Measurements from ENCODE around the gene GDPD5.

The GDPD5 gene

DNA sequence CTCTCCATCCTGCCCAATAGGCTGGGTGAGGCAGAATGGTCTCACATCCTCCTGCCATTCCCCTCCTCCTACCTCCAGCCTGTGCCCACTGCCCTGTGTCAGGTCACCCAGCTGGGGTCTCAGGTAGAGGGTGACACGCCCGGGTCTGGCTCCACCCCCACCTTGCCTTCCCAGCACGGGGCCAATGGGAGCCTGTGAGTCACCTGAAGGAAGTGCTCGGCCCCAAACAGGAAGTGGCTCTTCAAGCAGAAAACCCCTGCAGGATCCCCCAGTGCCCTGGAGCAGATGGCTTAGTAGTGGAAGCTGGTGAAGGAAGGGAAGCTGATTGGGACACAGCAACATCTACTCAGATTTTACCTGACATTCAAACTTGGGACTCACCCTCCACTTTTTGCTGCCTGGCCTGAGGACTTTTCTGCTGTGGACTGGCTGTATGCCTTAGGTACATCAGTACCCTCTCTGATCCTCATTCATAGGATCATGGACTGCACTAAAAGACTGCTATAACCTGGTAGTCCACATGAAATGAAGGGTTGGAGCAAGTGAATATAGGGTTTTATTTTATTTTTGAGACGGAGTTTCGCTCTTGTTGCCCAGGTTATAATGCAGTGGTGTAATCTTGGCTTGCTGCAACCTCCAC is 33.4 kb downstream of the GDPD5 start:
- DNase-seq (ENCODE audit: low read depth): peak; percentile 14

DNA sequence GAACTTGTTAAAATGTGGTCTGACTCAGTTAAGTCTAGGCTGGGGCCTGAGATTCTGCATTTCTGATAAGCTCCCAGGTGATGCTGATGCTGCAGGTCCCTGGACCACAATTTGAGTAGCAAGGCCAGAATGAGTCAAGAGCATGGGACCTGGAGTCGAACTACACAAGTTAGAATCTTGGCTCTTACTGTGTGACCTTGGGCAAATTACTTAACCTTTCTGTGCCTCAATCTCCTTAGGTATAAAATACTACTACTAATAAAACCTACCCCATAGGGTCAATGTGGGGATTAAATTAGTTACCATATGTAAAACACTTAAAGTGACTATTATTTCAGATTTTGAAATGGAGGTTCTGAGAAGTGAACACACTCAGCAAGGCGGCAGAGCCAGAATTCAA is 34.3 kb downstream of the GDPD5 start:
- no peak for DNase-seq (ENCODE audit: low read depth)

DNA sequence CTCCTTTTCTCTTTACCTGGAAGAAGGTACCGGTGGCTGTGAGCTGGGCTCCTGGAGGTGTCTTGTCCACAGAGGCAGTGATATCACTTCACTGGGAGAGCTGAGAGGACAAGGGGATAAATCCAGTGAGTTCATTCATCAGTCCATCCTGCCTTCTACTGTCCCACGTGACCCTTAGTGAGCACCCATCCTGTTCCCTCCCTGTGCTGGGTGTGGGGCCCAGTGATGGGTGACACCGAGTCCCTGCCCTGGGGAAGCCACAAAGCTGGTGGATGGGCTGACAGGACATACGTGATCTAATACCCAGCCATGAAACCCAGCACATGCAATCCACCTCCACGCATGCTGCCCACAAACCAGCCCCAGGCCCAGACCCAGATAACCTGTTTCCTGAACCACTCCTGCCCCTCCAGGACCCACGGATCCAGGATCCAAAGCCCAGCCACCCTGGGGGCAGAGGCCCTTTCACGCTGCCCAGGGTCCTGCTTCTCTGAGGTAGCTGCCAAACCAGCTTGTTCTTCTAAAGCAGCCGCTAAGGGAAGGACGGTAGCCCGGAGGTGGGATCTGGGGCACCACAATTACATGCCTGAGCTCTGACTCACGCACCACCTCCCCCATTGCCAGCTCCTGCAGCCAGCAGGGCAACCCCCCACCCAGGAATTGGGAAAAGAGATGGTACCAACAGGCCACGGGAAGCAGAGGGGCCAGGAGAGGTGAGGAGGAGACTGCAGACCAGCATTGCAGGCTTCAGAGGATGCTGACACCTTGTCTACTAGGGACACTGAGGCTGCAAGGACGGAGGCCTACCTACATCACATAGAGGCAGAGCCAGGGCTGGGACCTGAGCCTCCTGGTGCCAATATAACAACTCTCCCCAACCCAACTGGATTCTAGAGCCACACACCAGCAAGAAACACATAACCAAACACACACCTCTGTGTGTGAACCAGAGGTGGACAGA is 35.2 kb downstream of the GDPD5 start:
- DNase-seq (ENCODE audit: low read depth): no peak

DNA sequence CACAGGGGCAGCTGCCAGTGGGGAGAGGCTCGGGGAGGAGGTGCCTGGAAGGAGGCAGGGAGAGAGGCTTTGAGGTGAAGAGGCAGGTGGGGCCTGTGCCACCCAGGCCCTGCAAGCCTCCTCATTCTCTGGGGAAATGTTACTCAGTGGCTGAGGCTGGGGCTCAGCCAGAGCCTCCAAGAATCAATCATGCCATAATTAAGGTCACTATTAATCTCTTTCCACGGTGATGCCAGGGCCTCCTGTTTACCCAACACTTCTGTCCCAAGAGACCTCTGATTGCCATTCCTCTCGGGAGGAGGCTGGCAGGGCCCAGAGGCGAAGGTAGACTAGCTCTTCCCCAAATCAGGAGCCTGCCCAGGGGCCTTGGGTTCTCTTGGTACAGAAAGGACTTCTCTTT is 38.4 kb downstream of the GDPD5 start:
- DNase-seq (ENCODE audit: low read depth): no peak

DNA sequence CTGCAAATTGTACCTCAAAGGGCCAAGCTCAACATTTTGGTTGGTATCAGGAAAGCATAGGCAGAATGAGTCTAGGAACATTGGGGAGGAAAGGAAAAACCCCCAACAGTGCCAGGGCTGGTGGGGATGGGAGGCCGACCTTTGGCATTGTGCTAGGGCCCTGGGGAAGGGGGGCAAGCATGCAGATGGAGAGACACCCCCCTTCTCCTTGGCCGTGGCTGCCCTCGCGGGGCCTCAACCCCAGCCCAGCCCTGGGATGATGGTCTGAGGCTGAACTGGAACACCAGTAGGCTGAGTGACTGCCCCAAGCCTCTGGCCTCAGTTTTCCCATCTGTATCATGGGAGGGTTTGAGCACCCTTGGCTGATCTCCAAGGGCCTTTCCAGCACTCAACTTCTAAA is 40.0 kb downstream of the GDPD5 start:
- no peak for DNase-seq (ENCODE audit: low read depth)

DNA sequence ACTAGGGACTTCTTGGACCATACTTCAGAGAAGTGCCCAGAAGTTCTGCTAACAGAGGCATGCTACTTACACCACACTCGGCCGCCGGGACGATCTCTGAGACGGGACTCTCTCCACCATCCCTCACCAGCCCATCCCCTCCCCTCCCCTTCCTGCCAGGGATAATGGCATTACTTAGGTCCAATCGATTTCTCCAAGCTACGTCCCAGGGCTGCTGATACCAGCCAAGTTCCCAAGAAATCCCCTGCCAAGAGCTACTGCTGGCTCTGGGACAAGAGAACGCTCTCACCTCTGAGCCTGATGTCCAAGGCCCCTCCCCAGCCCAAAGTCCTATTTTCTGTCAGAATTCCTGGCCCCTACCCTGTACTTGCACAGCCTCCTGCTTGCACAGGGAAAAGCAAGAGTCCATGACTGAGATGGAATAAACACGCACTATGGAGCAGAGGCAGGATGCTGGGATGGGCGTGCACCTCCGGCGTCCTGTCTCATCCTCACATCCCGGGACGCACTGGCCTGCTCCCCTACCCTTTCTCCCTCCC is 42.7 kb downstream of the GDPD5 start:
- DNase-seq (ENCODE audit: low read depth): no peak

DNA sequence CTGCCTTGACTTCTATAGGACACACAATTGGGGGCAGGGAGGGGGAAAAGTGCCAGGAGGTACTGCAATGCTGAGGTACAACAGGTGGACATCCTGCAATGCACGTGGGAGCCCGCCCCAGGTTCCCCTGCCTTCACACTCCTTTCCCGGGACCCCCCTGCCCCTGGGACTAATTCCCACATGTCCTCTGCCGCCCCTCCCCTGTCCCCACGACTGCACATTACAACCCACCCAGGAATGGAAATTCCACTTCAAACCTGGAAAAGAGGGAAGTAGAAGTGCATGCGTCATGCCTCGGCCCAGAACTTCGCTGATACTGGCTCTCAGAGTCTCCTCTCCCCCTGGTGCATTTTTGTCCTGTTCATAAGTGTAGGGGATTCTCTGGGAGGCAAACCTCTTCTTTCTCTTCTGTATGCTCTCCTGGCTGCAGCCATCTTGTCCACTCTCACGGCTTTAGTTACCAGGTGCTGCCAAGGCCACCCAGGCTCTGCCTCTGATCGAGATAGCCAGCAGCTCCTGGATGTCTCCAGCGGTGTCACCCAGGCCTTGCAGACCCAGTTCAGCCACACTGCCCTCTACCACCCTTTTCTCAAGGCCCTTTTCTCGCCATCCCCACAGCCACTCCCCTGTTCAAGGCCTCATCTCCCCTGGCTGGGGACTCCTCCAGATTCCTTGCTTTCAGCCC is 43.7 kb downstream of the GDPD5 start:
- DNase-seq (ENCODE audit: low read depth): no peak

DNA sequence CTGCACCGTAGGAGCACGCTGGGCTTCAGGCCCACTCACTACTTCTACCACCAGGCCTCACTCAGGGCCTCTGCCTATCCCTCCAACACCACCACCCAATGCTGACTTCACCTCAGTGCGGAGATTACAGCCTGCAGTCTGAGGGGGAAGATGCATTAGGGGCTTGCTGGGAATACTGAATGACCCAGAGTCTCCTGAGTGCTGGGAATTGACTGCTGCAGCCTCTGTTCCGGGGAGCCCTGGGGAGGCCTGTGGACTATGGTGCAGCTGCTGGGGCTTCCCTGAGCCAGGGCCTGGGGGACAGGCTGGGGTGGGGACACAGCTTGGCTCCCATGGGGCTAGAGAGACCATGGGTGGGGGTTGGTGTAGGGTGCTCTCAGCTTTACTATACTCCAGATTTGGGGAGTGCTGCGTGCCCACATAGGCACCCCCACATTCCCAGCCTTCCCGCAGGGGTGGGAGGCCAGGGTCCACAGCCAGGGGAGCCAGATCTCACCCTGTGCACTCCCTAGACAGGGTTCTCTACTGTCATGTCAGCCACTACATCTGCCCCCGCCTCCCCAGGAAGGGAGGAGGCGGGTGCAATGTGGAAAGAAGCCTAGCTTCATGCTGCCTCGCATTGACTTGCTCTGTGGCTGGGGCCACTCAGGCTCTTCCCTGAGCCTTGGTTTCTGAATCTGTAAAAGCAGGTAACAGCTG is 44.4 kb downstream of the GDPD5 start:
- DNase-seq (ENCODE audit: low read depth): no peak

DNA sequence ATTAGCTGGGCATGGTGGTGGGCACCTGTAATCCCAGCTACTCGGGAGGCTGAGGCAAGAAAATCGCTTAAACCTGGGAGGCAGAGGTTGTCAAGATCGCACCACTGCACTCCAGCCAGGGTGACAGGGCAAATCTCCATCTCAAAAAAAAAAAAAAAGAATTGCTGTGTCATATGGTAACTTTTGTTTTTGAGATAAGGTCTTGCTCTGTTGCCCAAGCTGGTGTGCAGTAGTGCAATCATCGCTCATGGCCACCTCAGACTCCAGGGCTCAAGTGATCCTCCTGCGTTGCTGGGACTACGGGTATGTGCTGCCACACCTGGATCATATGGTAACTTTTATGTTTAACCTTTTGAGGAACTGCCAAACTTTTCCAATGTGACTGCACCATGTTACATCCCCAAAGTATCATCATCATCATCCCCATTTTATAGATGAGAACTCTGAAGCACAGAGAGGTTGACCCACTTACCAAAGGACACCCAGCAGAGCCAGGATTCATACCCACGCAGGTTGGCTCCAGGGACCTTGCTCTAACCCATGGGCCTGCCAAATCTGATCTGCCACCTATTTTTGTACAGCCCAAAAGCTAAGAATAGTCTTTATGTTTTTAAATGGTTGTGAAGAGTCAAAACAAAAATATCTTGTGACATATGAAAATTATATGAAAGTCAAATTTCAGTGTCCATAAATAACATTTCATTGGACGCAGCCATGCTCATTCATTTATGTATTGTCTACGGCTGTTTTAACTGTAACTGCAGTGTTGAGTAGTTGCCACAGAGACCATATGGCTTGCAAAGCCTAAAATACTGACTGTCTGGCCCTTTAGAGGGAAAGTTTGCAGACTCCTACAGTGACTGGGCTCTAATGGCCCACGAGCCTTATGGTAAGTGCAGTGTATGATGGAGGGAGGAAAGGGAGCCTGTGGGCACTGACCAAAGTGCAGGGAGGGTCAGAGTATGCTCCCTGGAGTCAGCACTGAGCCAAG is 45.3 kb downstream of the GDPD5 start:
- DNase-seq (ENCODE audit: low read depth): no peak

DNA sequence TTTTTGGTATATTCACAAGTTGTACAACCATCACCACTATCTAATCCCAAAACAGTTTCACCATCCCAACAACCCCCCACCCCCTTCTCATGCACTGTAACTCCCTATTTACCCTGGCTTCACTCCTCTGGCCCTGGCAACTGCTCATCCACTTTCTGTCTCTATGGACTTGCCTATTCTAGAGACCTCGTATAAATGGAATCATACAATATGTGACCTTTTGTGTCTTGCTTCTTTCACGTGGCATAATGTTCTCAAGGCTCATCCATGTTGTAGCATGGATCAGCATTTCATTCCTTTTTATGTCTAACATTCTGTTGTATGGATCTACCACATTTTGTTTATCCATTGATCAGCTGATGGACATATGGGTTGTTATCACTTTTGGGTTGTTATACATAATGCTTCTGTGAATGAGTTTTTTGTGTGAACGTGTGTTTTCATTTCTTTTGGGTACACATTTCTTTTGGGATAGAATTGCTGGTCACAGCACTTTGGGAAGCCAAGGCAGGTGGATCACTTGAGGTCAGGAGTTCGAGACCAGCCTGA is 46.1 kb downstream of the GDPD5 start:
- no peak for DNase-seq (ENCODE audit: low read depth)

DNA sequence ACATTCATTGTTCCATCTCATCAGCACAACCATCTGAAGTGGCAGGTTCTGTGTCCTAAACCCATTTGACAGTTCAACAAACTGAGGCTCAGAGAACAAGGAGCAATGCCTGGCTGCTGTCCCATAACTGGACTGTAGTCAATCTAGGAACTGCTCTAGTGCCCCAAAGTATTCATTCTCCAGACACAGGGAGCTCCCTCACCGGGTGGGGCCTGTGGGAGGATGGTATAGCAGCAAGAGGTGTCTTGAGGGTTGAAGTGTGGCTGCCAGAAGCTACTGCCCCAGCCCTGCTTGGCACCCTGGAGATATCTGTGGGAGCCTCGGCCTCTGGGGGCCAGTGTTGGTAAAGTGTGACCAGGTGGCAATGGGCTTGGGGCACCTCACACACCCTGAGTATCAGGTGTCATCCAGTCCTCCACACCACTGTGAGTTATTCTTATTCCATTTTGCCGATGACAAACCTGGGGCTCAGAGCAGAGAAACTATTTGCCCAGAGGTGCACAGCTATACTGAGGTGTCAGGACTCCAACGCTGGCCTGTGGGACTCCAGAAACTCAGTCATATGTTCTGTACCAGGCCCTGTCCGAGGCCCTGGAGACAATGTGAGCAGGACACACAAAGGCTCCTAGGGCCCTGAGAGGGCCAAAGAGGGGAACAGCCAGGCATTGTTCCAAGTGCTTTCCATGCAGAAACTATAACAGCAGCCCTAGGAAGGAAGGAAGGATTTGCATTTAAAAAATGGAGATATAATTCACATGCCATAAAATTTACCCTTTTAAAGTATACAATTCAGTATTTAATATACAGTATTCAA is 46.8 kb downstream of the GDPD5 start:
- DNase-seq (ENCODE audit: low read depth): no peak

DNA sequence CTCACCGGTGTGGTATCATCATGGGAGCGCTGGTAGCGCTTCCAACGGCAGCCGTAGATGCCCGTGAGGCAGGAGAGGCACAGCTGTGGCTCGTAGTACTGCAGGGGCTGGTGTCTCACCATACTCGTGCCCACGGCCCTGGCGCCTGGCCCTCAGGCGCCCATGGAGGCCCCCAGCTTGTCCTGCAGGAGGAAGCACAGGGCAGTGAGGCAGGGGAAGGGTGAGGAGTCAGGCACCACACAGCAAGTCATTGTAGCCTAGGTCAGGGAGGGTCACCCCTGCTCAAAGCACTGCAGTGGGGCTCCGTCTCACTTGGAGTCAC is 48.2 kb downstream of the GDPD5 start:
- DNase-seq (ENCODE audit: low read depth): no peak

DNA sequence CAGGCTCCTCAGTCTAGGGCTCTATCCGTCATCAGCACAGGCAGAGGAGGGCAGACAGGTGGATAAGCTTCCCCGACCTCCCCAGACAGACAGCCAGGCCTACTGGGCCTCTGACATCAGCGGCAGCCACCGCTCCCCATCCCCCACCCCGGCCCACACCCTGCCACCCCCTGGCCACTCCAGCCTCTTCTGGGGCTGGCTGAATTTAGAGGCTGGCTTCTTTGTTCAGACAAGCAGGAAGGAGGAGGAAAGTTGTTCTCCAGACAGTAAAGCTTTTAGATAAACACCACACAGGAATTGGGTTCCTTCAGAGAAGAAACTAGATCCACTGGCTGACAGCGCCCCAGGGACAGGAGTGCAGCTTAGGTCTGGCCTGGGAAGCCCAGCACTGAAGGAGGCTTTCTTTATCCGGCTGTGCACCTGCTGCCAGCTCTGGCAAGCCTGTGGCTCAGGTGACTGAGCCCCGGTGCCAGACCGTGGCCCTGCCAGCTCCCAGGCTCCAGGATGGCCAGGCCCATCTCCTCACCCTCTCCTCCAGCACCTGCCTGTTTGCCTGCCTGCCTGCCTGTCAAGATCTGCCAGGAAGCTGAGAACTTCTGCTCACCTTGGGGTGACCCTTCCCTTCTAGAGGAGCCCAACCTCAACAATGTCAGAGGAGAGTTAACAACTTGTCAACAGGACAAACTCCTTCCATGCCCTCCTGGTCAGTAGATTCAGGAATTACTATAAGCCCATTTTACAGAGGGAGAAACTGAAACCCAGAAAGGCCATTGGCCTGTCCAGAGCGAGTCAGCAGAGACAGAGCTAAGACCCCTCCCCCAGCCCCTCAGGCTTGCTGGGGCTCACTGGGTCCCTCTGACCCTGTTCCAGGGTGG is 48.8 kb downstream of the GDPD5 start:
- no peak for DNase-seq (ENCODE audit: low read depth)

DNA sequence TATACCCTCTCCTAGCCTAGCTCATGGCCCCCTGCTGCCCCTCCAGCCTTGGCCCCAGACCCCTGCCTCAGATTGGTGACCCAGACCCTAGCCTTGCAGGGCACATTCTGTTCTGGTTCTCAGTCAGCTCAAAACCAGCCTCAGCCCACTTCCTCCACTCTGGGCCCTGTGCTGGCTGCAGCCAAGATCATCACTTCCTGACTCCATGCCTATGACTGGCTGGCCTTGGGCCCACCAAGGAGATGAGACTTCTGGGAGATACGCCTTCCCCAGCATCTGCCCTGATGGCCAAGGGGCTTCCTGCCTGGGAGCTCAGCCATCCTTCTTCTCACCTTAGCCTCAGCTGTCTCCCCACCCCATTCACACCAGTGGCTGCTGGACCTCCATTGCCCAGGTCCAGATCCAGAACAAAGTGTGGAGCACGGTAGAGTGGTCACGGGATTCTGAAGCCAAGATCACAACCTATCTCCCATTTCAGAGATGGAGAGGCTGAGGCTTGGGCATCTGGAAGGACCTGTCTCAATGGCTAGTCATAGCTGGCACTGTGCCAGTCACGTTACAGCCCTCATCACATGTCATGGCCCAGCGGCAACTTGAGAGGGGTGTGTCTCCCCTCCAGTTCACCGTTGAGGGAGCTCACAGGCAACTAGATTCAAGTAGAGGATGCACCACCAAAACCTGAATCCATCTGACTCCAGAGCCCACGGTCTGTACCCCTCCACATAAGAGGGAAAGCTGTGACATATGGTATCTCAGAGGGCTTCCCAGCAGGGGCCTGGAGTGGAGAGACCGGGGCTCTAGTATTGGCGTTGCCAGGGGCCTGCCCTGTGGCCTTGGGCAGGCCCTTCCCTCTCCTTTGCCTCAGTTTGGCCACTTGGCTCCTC is 49.7 kb downstream of the GDPD5 start:
- DNase-seq (ENCODE audit: low read depth): no peak

DNA sequence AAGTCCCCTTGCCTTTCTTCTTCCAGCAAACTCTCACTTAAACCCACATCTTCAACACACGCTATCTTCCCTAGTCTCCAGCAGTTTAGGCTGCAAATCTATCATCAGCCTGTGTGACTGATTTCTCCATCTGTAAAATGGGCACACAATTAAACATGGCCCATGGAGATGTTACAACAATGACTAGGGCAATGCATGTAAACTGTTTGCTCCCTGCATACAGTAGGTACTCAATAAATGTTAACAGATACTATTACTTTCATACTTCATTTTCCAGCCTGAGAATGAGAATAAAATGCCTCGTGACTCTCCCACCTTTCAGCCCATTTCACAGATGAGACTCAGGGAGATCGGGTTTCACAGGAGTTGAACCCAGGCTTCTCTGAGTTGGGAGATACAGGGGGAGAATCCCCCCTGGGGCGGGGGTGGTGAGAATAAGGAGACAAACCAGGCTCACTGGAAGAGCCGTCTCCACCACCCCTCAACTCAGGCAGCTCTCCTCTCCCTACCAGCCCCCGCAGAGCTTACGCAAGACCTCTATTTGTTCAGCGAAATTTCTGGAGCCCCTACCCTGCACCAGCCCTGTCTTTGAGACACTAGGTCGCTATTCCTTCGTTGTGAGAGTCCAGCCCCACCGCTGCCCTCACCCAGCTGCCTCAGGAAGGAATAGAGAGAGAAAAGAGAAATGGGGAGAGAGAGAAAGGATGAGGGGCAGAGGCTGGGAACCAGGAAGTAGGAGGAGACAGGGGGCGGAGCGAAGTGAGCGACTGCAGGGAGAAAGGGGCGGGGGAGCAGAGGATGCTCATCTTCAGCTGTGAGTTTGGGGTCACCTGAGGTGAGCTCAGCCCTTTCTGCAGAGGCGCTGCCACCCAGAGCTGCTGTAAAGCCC is 50.6 kb downstream of the GDPD5 start:
- DNase-seq (ENCODE audit: low read depth): peak; percentile 22

DNA sequence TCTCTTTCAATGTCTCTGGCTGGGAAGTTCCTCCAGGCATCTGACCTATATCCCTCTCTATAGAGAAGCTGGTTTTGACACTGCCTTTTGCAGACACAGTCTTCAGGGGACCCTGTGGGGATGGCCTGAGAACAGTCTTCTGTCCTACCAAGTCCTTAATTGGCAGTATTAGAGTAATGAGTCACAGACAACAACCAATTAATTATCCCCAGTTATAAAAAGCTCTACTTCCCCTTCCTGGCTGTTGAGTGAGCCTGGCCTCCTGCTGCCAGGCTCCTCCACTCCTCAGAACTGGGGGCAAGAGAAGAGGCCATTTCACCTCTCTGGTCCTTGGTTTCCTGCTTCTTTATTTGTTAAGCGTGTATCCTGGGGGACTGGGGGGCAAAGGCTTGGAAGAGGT is 51.5 kb downstream of the GDPD5 start:
- no peak for DNase-seq (ENCODE audit: low read depth)

DNA sequence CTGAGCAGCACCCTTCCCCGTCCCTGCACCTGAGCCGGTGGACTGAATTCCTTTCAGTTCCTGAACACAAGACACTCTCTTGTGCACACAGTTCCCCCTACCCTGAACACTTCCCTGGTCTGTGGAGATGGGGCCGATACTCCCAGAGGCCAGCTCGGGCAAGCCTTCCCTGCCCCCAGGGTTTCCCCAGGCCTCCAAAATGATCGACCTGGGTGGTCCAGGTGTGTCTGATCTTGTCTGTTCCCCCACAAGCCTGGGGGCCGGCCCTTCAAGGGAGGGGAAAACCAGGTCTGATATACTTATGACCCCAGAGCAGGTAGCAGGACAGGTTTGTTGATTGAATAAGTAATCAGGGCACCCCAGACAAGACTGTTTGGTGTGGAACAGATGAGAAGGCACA is 52.1 kb downstream of the GDPD5 start:
- DNase-seq (ENCODE audit: low read depth): no peak

Measured in activated gamma-delta T cell treated with anti-CD3 and anti-CD28 coated beads, Interleukin-2, amount 50 U/mL, for 16 hours (primary cell).